Peyer's patch (tissue), 4 donors: ENCODE results near the gene EDNRA.

Experiments
- CTCF ChIP-seq, 6 experiments: fragments of 450-650 bp in 4 of 6; fragments of 200-600 bp in 2 of 6; sonication (generic) in 1 of 6; IDR thresholded peaks; one replicate each; pipeline ENCODE4 v1.5.1; 2017 to 2019; ENCODE audit warnings: antibody characterized with exemption in 6 of 6, mild to moderate bottlenecking in 3 of 6, moderate library complexity in 1 of 6
- POLR2A ChIP-seq, 2 donors: fragments of 450-650 bp; IDR thresholded peaks; one replicate each; pipeline ENCODE4 v1.5.1; 2017; ENCODE audit warnings: antibody characterized with exemption in 2 of 2, mild to moderate bottlenecking in 2 of 2, moderate library complexity in 2 of 2

GRCh38 chr4:147548256-147548655 is 67.4 kb downstream of the EDNRA start:
- TF ChIP-seq CTCF (IDR thresholded peaks at IDR 0.05) (no peak), POLR2A (IDR thresholded peaks at IDR 0.05) (no peak)
